A549 treated with Mapracorat at 1 μM for 4 hours (cell line): ENCODE measurements around the gene PLOD3. TPM values are rescaled to one million over a fixed set of nuclear protein-coding genes. Genes with fewer than 3 reads are reported as not detected.

Experiments
- total RNA-seq: library from RNA; stranded (reverse); fragments of 200-300 nt; extraction: Qiagen RNA extraction; gene quantifications from 5 replicates; pipeline ENCODE4 v1.2.3, GENCODE V29; 2022

PLOD3 gene
- total RNA-seq: 66.9 to 85.1 TPM (median 83.1 TPM) in 5 replicates

GRCh38 chr7:101217388-101218235, at the start of gene PLOD3, which contains the start of gene ZNHIT1:
Gene PLOD3 (minus strand): TSS chr7:101217581. CDS start chr7:101217274, 307 bp downstream.
Gene ZNHIT1 (plus strand): TSS chr7:101218165. CDS start chr7:101218196, 31 bp downstream.

GRCh38 chr7:101244375-101245146, 27.2 kb upstream of the PLOD3 start, which contains the start of gene FIS1:
Gene FIS1 (minus strand): TSS chr7:101245081. CDS start chr7:101245004, 77 bp downstream.

GRCh38 chr7:101237206-101238067, 20.1 kb upstream of the PLOD3 start, which contains the start of gene CLDN15:
Gene CLDN15 (minus strand): TSS chr7:101237802. CDS start chr7:101237581, 221 bp downstream.

GRCh38 chr7:101200862-101201599, 16.4 kb downstream of the PLOD3 start, which contains the start of gene MOGAT3:
Gene MOGAT3 (minus strand): TSS chr7:101201036. CDS start chr7:101200854, 182 bp downstream.

GRCh38 chr7:101180130-101180755, 37.1 kb downstream of the PLOD3 start, which contains the start of gene NAT16:
Gene NAT16 (minus strand): TSS chr7:101180293. CDS start chr7:101174807, 5,486 bp downstream.

GRCh38 chr7:101165075-101165957, 52.1 kb downstream of the PLOD3 start, which contains the start of gene VGF:
Gene VGF (minus strand): TSS chr7:101165569. CDS start chr7:101164843, 726 bp downstream.

Other genes starting within 250 kb of the PLOD3 start
- gene MUC12, start 248.0 kb downstream of the PLOD3 start, total RNA-seq: 12.5 to 22.8 TPM (median 18.6 TPM) in 5 replicates
- 0.01 to 0.03 TPM (median 0.01 TPM) in 5 replicates for gene MUC17, start 197.5 kb downstream of the PLOD3 start, total RNA-seq
- 10.5 to 17.1 TPM (median 13.2 TPM) in 5 replicates for gene TRIM56, start 132.1 kb downstream of the PLOD3 start, total RNA-seq
- 1,598 to 2,064 TPM (median 1,785 TPM) in 5 replicates for gene SERPINE1, start 90.5 kb downstream of the PLOD3 start, total RNA-seq
- gene AP1S1, start 63.1 kb downstream of the PLOD3 start, total RNA-seq: 143 to 165 TPM (median 150 TPM) in 5 replicates
- 10.8 to 26.3 TPM (median 18.0 TPM) in 5 replicates for gene VGF, start 52.0 kb downstream of the PLOD3 start, total RNA-seq
- gene NAT16, start 37.3 kb downstream of the PLOD3 start, total RNA-seq: 0.15 to 0.20 TPM (median 0.15 TPM) in 5 replicates
- not detected in 5 replicates for gene MOGAT3, start 16.5 kb downstream of the PLOD3 start, total RNA-seq
- gene ZNHIT1, start 584 bp upstream of the PLOD3 start, total RNA-seq: 71.7 to 101 TPM (median 92.8 TPM) in 5 replicates
- gene CLDN15, start 20.2 kb upstream of the PLOD3 start, total RNA-seq: 7.3 to 13.9 TPM (median 11.1 TPM) in 5 replicates
- gene FIS1, start 27.5 kb upstream of the PLOD3 start, total RNA-seq: 124 to 154 TPM (median 140 TPM) in 5 replicates
- gene IFT22, start 104.2 kb upstream of the PLOD3 start, total RNA-seq: 51.3 to 56.0 TPM (median 53.1 TPM) in 5 replicates
- gene COL26A1, start 145.3 kb upstream of the PLOD3 start, total RNA-seq: 0.32 to 0.78 TPM (median 0.51 TPM) in 5 replicates